GM21717 (cell line): Measurements from ENCODE around the gene NUDT4B.
A peak's percentile ranks its signal among the peaks of the same experiment; 100 is the strongest.
"Not testable (repeated sequence)": the region's sequence is repeated elsewhere in the genome, so short reads cannot be mapped to it uniquely, and the experiment has no call there.

ENCODE experiments used
- ATAC-seq: cut with Tn5 transposase; IDR thresholded peaks from one replicate; pipeline ENCODE4 v1.9.1; 2021; ENCODE audit warnings: mild to moderate bottlenecking, moderate library complexity; ENCODE audit not compliant: unreplicated experiment

The NUDT4B gene

DNA sequence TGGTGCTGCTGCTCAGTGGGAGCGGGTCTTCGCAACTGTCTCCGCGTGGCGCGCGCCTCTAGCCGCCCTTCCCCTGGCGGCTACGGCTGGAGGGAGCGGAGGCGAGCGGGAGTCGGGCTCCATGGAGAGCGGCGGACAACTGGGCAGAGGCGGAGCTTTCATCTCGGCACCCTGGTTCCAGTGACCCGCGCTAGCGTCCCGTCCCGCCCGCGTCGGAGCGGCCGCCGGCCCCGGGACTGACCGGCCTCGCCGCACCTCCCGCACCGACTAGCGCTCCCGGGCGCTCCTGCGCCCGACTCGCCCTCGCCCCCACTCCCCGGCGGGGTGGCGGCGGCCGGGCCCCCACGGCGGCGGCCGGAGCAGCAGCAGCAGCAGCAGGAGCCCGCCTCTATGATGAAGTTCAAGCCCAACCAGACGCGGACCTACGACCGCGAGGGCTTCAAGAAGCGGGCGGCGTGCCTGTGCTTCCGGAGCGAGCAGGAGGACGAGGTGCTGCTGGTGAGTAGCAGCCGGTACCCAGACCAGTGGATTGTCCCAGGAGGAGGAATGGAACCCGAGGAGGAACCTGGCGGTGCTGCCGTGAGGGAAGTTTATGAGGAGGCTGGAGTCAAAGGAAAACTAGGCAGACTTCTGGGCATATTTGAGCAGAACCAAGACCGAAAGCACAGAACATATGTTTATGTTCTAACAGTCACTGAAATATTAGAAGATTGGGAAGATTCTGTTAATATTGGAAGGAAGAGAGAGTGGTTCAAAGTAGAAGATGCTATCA lies at the start of gene NUDT4B:
Gene NUDT4B, plus strand, starts transcription at position 212 of the 772 bp plus-strand sequence. Its CDS starts 179 bp downstream, at position 391.
- peak; percentile 40 for ATAC-seq

- ATAC-seq, result not testable (repeated sequence)
These were observed 49.2 kb upstream of the NUDT4B start for GRCh38 chr1:148699357-148699756.

DNA sequence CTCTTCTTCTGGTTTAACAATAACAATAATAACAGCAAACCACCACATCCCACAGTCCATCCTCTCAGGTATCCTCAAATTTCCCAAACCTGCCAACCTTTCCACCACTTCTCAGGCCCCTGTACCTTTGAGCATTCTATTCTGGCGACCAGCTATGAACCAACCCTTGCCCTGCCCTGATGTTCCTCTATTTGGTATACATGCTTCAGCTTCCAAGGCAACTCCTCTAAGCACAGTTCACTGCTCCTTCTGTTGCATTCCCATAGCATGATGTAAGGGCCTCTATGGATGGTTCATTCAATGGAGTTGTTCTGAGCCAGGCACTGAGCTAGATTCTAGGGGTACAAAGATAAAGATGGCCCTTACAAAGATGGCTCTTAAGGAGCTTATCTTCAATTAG lies 46.3 kb upstream of the NUDT4B start:
- not testable (repeated sequence) for ATAC-seq

GRCh38 chr1:148703973-148704591 lies 44.5 kb upstream of the NUDT4B start:
- ATAC-seq, result not testable (repeated sequence)

DNA sequence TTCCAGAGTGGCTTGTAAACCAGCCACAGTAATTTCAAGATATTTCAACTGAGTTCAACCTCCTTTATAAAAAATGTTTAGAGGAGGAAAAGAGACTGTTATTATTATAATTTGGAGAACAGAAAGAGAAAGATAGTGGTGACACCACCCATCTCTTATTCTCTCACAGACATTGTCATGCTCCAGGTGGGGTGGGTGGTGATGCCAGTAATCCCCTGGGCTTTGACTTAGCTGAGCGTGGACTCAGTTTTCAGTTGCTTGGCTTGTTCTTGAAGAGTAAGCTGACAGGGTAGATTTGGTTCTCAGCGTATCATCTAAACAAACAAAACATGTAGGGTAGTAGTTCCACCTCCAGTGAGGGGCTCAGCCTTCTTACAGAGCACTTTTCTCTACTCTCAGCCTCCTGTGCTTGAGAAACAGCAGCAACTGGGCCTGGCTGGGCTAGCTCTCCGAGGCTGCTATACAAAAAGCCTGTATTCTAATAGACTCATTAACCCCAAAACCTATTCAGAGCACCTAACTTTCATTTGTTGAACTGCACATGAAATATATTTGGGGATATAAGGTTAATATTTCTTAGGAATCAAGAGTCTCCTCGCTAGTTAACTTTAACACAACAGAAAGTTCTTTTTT lies 43.1 kb upstream of the NUDT4B start:
- ATAC-seq, result not testable (repeated sequence)

- ATAC-seq, result not testable (repeated sequence)
These were observed 39.7 kb upstream of the NUDT4B start for GRCh38 chr1:148708779-148709333.

- ATAC-seq, result not testable (repeated sequence)
These were observed 37.6 kb upstream of the NUDT4B start for GRCh38 chr1:148710772-148711523.

- not testable (repeated sequence) for ATAC-seq
These were observed 36.2 kb upstream of the NUDT4B start for GRCh38 chr1:148712353-148712752.

- ATAC-seq, result not testable (repeated sequence)
These were observed 33.1 kb upstream of the NUDT4B start for GRCh38 chr1:148715518-148715917.

DNA sequence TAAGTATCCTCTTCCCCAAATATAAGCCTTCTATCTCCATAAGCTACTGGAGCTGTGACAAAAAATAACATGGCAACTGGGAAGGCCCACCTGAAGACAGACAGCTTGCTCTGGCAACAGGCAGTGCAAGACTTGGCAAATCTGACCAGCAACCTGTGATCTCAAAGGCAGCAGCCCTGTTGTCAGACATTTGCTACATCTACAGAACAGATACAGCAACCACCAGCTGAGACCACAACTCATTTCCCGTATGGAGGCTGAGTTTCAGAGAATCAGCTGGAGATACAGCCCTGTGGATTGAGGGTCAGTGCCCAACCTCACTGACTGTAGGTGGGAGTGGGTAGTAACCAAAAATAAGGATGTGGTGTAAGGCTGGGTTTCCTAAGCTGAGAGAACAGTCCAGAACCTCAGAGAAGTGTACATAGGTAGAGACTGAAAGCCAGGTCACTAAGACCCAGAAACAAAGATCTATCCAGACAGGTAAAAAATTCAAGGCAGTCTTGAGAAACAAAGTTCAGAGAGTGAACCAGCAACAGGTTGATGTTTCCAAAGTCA lies 31.5 kb upstream of the NUDT4B start:
- not testable (repeated sequence) for ATAC-seq

- not testable (repeated sequence) for ATAC-seq
These were observed 27.7 kb upstream of the NUDT4B start for GRCh38 chr1:148720918-148721317.

DNA sequence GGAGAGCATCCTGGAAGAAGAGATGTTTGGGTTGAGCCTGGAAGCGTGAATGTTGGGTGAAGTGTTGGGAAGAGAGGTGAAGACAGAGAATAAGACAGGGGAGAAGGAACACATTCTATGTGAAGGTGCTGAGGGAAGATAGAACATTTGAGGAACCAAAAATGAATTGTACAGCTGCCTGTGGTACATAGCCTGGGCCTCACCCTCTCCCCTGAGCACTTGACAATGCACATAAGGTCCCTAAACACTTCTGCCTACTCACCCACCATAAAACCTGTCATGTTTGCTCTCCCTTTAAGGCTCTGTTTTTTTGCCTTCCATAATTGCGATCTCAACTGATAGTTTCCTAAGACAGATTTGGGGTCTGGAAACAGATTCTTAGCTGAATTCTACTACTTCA lies 25.8 kb upstream of the NUDT4B start:
- not testable (repeated sequence) for ATAC-seq

GRCh38 chr1:148723515-148723914 lies 25.1 kb upstream of the NUDT4B start:
- not testable (repeated sequence) for ATAC-seq

DNA sequence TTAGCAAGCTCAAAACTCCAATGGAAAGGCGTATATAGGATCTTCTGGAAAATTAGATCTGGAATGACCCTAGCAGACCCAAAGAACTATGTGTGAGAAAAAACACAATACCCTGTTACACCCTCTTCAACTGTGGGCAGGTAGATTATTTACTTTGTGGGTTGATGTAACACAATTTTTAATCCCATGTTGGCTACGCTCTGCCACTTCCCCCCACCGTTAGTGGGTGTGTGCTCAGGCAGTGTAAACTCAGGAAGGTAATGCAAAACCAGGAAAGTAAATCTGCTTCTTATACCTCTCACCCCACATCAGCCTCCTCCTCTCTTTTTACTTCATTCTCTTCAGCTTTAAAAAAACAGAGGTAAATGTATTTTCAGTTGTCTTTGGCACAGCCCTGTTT lies 23.7 kb upstream of the NUDT4B start:
- not testable (repeated sequence) for ATAC-seq

DNA sequence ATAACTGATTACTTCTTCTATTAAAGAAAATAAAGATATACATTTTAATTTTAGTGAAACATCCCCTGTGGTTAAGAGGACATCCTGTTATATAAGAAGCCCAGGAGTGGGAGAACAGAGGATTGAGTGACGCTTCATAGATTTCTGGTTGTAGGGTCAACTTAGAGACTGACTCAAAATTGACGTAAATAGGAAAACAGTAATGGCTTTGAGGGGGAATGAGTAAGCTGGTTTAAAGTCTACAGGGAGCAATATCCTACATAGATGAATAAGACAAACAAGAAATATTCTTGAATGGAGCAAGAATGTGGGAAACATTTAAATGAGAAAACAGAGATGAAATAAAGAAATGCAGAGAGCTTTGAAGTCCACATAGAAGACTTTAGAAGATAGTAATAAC lies 20.7 kb upstream of the NUDT4B start:
- ATAC-seq, result not testable (repeated sequence)

DNA sequence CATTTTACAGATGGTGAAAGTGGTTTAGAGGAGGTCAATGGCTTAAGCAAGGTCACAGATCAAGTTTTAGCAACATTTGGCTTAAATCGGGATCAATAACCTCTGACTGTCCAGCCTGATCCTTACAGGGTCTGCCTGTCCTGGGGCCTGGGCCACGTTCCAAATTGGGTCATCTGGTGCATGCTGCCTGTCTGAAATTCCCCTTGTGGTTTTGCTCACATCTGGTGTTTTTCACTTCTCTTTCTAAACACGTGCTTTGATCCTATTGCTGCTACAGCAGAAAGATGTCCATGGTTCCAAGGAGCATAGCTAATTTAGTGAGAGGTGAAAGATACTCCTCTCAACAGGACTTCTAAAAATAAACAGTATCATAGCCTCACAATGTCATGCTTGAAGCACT lies 19.4 kb upstream of the NUDT4B start:
- ATAC-seq, result peak; percentile 62

DNA sequence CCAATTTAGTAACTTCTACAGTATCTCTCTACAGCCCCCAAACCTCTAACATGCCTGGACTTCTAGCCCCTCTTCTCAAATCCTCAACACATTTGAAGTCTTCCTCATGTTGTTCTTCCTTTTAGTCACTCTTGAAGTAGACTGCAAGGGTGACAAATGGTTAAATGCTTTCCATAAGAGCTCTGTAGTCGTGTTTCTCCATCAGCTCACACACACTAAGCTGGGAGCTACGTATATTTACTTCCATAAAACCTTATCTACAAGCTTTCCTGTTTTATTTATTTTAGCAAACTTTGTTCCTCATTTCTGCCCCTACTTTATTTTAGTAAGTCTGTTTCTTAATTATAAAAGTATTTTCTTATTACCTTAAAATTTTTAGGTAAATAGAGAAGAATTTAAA lies 19.0 kb upstream of the NUDT4B start:
- ATAC-seq, result not testable (repeated sequence)

DNA sequence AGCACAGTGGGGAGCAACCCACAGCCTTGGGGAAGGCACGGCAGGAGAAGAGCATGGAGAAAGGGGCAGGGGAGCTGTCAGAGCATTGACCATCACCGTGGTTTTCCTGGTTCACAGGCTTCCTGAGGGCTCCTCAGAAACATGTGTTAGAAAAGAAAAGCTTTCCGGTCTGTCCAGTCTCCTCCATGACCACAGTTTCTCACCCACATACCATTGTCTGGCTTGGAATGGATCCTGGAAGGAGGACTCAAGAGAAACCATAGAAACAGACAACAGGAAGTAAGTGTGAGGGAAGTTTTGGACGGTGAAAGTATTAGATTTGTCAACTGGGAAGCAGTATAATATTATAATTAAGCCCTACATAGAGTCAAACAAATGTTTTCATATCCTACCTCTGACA lies 16.3 kb upstream of the NUDT4B start:
- ATAC-seq, result not testable (repeated sequence)

- ATAC-seq, result peak; percentile 69
These were observed 14.8 kb upstream of the NUDT4B start for GRCh38 chr1:148733585-148734310.

DNA sequence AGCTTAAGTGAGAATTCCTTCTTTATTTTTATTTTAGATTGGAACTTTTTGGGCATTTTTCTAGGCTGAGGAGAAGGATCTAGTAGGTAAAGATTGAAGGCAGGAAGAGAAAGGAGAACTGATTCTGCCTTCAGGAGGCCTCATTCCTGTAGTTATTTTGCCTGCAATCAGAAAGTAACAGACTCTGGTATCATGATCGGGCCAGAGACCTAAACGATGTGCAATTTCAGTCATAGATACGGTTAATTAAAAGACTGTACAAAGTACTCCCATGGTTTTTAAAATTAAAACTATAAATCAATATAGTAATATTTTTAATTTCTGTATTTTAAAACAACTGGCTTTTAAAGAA lies 14.3 kb upstream of the NUDT4B start:
- ATAC-seq, result peak; percentile 47
